Loucy (cell line): ENCODE measurements around the gene NRXN3.

Experiments
- H2AFZ ChIP-seq: fragments of 200-600 bp; sonication (generic); 2 replicates; pipeline ENCODE4 v1.6.0; 2016; ENCODE audit warnings: antibody characterized with exemption, mild to moderate bottlenecking, low read length, moderate library complexity
- H3F3A ChIP-seq: fragments of 200-600 bp; 2 replicates; pipeline ENCODE4 v1.6.0; 2016; ENCODE audit warnings: antibody characterized with exemption, low read depth, mild to moderate bottlenecking
- H3K27me3 ChIP-seq: fragments of 200-600 bp; sonication (generic); 2 replicates; pipeline ENCODE4 v1.6.1; 2014; ENCODE audit warnings: low read length, mild to moderate bottlenecking; ENCODE audit not compliant: insufficient read depth, poor library complexity, severe bottlenecking
- H3K36me3 ChIP-seq: fragments of 200-600 bp; sonication (generic); 2 replicates; pipeline ENCODE4 v1.6.1; 2016; ENCODE audit warnings: low read length; ENCODE audit not compliant: insufficient read depth
- H3K4me1 ChIP-seq: fragments of 200-600 bp; sonication (generic); 2 replicates; pipeline ENCODE4 v1.5.1; 2014; ENCODE audit warnings: low read length, mild to moderate bottlenecking; ENCODE audit not compliant: insufficient read depth, poor library complexity, severe bottlenecking
- H3K4me2 ChIP-seq: fragments of 200-600 bp; sonication (generic); 2 replicates; pipeline ENCODE4 v1.6.0; 2014; ENCODE audit warnings: antibody characterized with exemption, low read length, low read depth, mild to moderate bottlenecking; ENCODE audit not compliant: poor library complexity, severe bottlenecking
- H3K4me3 ChIP-seq: fragments of 200-600 bp; sonication (generic); 2 replicates; pipeline ENCODE4 v1.5.1; 2014; ENCODE audit warnings: low read length, mild to moderate bottlenecking, mixed read lengths; ENCODE audit not compliant: poor library complexity, severe bottlenecking
- H3K79me2 ChIP-seq: fragments of 200-600 bp; sonication (generic); 2 replicates; pipeline ENCODE4 v1.6.1; 2014; ENCODE audit warnings: low read length; ENCODE audit not compliant: insufficient read depth
- H3K9ac ChIP-seq: fragments of 200-600 bp; sonication (generic); 2 replicates; pipeline ENCODE4 v1.6.0; 2014; ENCODE audit warnings: mild to moderate bottlenecking, low read depth, low read length, moderate library complexity; ENCODE audit not compliant: poor library complexity, severe bottlenecking
- H3K9me2 ChIP-seq: fragments of 200-600 bp; sonication (generic); replicated peaks from 2 replicates; pipeline ENCODE4 v1.6.1; 2016; ENCODE audit warnings: low read depth, low read length, mixed read lengths
- H3K9me3 ChIP-seq: fragments of 200-600 bp; sonication (generic); 2 replicates; pipeline ENCODE4 v1.6.1; 2014; ENCODE audit warnings: mild to moderate bottlenecking, antibody characterized with exemption, low read length, low read depth; ENCODE audit not compliant: insufficient read depth
- H4K20me1 ChIP-seq: fragments of 200-600 bp; sonication (generic); 2 replicates; pipeline ENCODE4 v1.6.0; 2014; ENCODE audit warnings: antibody characterized with exemption, low read length, mild to moderate bottlenecking; ENCODE audit not compliant: insufficient read depth, poor library complexity, severe bottlenecking
- CTCF ChIP-seq: fragments of 200-600 bp; sonication (generic); conservative IDR thresholded peaks from 2 replicates; pipeline ENCODE4 v1.5.1; 2014; ENCODE audit warnings: mild to moderate bottlenecking, antibody characterized with exemption, low read length
- EZH2phosphoT487 ChIP-seq: fragments of 200-600 bp; IDR thresholded peaks from 2 replicates; pipeline ENCODE4 v1.6.1; 2018; ENCODE audit warnings: antibody characterized with exemption, mild to moderate bottlenecking, moderate library complexity, borderline replicate concordance

Gene NRXN3

GRCh38 chr14:78737116-78737515, 566.9 kb downstream of the NRXN3 start:
- H3K4me3 ChIP-seq: no peak overlapping the region
- H3K79me2 ChIP-seq: no peaks in the 10 kb centered on the region
- no peak overlapping the region for H2AFZ ChIP-seq
- H3K9ac ChIP-seq: no peak overlapping the region
- TF ChIP-seq EZH2phosphoT487 (no peak), CTCF (no peak)
- H3K36me3 ChIP-seq: no peaks in the 10 kb centered on the region
- H3K27me3 ChIP-seq: no peaks in the 10 kb centered on the region
- no peaks in the 10 kb centered on the region for H3K9me2 ChIP-seq
- no peaks in the 10 kb centered on the region for H4K20me1 ChIP-seq
- no peaks in the 10 kb centered on the region for H3F3A ChIP-seq
- no peaks in the 10 kb centered on the region for H3K9me3 ChIP-seq
- H3K4me1 ChIP-seq: no peaks in the 10 kb centered on the region
- no peak overlapping the region for H3K4me2 ChIP-seq

GRCh38 chr14:78737601-78738000, 567.4 kb downstream of the NRXN3 start:
- Histone ChIP-seq H3K9ac (no peak overlapping the region), H2AFZ (no peak overlapping the region), H3K79me2 (no peaks in the 10 kb centered on the region), H3K9me2 (no peaks in the 10 kb centered on the region), H3K4me1 (no peaks in the 10 kb centered on the region), H3F3A (no peaks in the 10 kb centered on the region), H3K9me3 (no peaks in the 10 kb centered on the region), H4K20me1 (no peaks in the 10 kb centered on the region), H3K4me3 (no peak overlapping the region), H3K4me2 (no peak overlapping the region), H3K27me3 (no peaks in the 10 kb centered on the region), H3K36me3 (no peaks in the 10 kb centered on the region)
- TF ChIP-seq EZH2phosphoT487 (no peak), CTCF (no peak)

- H3K79me2 ChIP-seq: no peaks in the 10 kb centered on the region
Measured at GRCh38 chr14:78746086-78746595, 576.0 kb downstream of the NRXN3 start.

More at GRCh38 chr14:78746086-78746595, 576.0 kb downstream of the NRXN3 start:
- Histone ChIP-seq H3K9ac (no peak overlapping the region), H4K20me1 (no peaks in the 10 kb centered on the region), H3K9me2 (no peaks in the 10 kb centered on the region), H3F3A (no peaks in the 10 kb centered on the region), H3K4me3 (no peak overlapping the region), H3K36me3 (no peaks in the 10 kb centered on the region), H2AFZ (no peak overlapping the region), H3K27me3 (no peaks in the 10 kb centered on the region), H3K9me3 (no peaks in the 10 kb centered on the region), H3K4me2 (no peak overlapping the region), H3K4me1 (no peaks in the 10 kb centered on the region)
- TF ChIP-seq CTCF: no peak
- TF ChIP-seq EZH2phosphoT487: no peak
